Body of pancreas (tissue), 4 donors: ENCODE measurements around the gene PML. TPM values are rescaled to one million over a fixed set of nuclear protein-coding genes. Genes with fewer than 3 reads are reported as not detected.
A peak's percentile ranks its signal among the peaks of the same experiment; 100 is the strongest.

Experiments
- ATAC-seq: fragments of 150-250 bp; one replicate; pipeline ENCODE4 v1.9.1; 2016
- DNase-seq, 4 donors: peaks; one replicate each; pipeline ENCODE4 v3.0.0-alpha.2; 2019
- H3K27ac ChIP-seq, 4 donors: fragments of 200-600 bp; sonication (generic); 1 replicate in 3 of 4; 2 replicates in 1 of 4; pipeline versions ENCODE4 v1.5.1 to v1.6.1; 2016 to 2019; ENCODE audit warnings: mild to moderate bottlenecking in 1 of 4, mixed read lengths in 1 of 4, moderate library complexity in 1 of 4
- H3K27me3 ChIP-seq, 2 donors: fragments of 200-600 bp; sonication (generic); one replicate each; pipeline ENCODE4 v1.6.0; 2016; ENCODE audit warnings: mild to moderate bottlenecking in 1 of 2
- H3K36me3 ChIP-seq, 2 donors: fragments of 200-600 bp; sonication (generic); replicated peaks in 1 of 2; 2 replicates each; pipeline ENCODE4 v1.5.1; 2016; ENCODE audit warnings: low read depth in 2 of 2; ENCODE audit not compliant: insufficient read depth in 1 of 2
- H3K4me1 ChIP-seq: fragments of 200-600 bp; sonication (generic); one replicate; pipeline ENCODE4 v1.6.0; 2016
- H3K4me3 ChIP-seq, 2 donors: fragments of 200-600 bp; sonication (generic); 1 replicate in 1 of 2; 2 replicates in 1 of 2; pipeline ENCODE4 v1.5.1; 2016 to 2019
- H3K9me3 ChIP-seq, 3 donors: fragments of 200-600 bp; sonication (generic); 1 replicate in 2 of 3; 2 replicates in 1 of 3; pipeline ENCODE4 v1.5.1; 2016
- POLR2A ChIP-seq, 3 donors: fragments of 450-650 bp; IDR thresholded peaks; one replicate each; pipeline ENCODE4 v1.6.1; 2016; ENCODE audit warnings: antibody characterized with exemption in 3 of 3, mild to moderate bottlenecking in 2 of 3
- WGBS, 2 donors: methylation state at CpG; one replicate each; pipeline ENCODE4 v1.1.5; 2017; 5-methylcytosine and 5-hydroxymethylcytosine counted together
- intact Hi-C: fragments of 100-400 bp; cut with DNase I; formaldehyde crosslinking; loops from one replicate; pipeline ENCODE4 v1.15.1; 2023
- total RNA-seq, 2 donors: library from RNA; depleted of rRNA; stranded (reverse); fragments of >200 nt; gene quantifications; one replicate each; pipeline ENCODE4 v1.1.0, GENCODE V29; 2016
- TF ChIP-seq, protein P1 (sequence below), 7 experiments: fragments of 450-650 bp in 4 of 7; fragments of 200-600 bp in 3 of 7; sonication (generic) in 3 of 7; IDR thresholded peaks; one replicate each; pipeline ENCODE4 v1.5.1; 2016 to 2019; ENCODE audit warnings: antibody characterized with exemption in 7 of 7

Gene PML
- total RNA-seq, 2 donors from 2014 or later: 27.8 to 38.2 TPM

DNA sequence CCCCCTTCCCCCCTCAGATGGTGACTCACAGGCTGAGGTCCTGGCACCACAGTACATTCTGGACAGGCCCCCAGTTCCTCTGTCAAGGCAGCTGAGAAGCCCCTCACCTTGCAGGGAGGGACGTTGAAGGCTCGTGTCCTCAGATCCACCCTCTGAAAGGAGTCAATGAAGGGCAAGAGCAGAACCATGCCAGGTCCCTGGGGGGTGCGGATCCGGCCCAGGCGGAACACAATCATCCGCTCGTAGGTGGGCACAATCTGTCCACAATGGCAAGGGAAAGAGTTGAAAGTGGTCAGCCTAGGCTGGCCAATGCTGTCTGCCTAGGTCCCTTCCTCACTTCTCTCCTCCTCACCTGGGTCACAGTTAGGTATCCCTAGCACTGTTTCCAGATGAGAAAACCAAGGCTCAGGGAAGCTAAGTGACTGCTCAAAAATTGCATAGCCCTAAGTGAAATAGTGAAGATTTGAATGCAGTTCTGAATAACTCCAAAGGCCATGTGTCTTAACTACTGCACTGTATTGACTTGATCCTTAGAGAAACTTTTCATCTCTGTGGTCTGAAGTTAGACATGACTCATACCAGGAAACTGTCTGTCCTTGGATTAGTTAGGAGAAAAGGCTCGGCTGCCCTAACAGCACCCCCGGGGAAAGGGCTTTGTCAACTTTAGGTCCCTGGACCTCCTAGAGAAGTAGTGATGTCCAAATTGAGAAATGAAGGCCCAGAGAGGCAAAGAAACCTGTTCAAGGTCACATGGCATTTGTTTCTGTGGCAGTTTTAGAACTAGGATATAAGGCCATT, 5.3 kb upstream of the PML start:
- no peak overlapping the region for H3K4me3 ChIP-seq
- H3K36me3 ChIP-seq: no peaks in the 10 kb centered on the region
- intact Hi-C loops: no loop called here
- no peak for ATAC-seq
- TF ChIP-seq POLR2A (IDR thresholded peaks at IDR 0.05): no peak
- TF ChIP-seq, protein P1, sequence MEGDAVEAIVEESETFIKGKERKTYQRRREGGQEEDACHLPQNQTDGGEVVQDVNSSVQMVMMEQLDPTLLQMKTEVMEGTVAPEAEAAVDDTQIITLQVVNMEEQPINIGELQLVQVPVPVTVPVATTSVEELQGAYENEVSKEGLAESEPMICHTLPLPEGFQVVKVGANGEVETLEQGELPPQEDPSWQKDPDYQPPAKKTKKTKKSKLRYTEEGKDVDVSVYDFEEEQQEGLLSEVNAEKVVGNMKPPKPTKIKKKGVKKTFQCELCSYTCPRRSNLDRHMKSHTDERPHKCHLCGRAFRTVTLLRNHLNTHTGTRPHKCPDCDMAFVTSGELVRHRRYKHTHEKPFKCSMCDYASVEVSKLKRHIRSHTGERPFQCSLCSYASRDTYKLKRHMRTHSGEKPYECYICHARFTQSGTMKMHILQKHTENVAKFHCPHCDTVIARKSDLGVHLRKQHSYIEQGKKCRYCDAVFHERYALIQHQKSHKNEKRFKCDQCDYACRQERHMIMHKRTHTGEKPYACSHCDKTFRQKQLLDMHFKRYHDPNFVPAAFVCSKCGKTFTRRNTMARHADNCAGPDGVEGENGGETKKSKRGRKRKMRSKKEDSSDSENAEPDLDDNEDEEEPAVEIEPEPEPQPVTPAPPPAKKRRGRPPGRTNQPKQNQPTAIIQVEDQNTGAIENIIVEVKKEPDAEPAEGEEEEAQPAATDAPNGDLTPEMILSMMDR (IDR thresholded peaks at IDR 0.05): no peak
- DNase-seq: no peak
- no peaks in the 10 kb centered on the region for H3K9me3 ChIP-seq
- H3K27me3 ChIP-seq: no peaks in the 10 kb centered on the region
- peak overlapping the region in 2 of 4 donors; percentile 73 to 76 for H3K27ac ChIP-seq
- peaks cover 74% of the 10 kb centered on the region for H3K4me1 ChIP-seq
- WGBS, 2 donors: 64 to 72% methylated on average over 7 to 9 of the region's 9 CpGs

DNA sequence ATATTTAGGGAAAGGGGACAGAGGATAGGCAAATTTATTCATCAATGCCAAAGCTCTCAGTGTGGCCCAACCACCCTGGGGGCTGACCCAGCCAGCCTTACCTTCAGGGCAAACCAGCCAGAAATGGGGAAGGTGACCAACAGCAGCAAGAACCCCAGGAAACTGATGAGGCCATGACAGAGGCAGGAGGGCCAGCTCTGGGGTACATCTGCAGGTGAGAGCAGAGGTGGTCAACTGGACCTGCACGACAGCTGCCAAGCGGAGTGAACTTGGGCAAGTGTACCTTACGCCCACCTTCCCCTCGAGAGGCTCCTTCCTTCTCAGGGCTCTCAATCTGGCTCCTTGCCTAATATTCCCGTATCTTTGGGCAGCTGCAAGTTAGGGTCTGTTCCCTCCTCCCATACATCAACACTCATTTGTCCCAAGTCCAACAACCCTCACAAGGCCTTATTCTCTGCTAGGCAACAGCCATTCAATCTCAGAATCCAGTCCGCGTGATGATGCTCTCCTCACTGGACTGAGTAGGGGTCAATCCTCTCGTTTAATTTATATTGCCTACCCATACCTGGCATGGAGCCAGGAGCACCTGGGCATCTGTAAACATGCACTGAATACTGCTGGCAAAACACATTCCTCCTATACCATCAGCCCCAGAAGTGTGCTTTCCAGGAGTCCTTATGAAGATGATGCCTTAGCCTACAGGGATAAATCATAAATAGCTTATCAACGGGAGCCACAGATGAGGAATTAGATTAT, 4.1 kb upstream of the PML start:
- 66% methylated on average over 9 of the region's 9 CpGs for WGBS, 2 donors
- DNase-seq: no peak
- intact Hi-C loops: no loop called here

DNA sequence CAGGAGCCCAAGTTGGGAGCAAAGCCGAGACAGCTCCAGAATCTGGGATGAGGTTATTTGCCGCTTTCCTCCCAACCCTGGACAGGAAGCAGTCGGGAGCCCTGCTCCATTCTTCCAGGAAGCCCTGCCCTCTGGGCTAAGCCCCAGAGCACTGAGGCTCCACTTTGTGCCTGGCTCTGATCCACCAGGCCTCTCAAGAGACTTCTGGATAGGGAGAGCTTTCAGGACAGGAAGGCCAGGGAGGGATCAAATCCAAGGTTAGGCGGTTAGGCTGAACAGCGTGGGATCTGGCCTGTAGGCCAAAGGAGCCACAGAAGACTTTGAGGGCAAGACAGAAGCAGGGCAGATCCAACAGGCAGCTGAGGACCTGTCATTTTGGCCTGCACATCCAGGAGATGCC, 3.3 kb upstream of the PML start:
- peak; percentile 37 to 62 (median 56) for DNase-seq
- 46 to 55% methylated on average over 4 to 5 of the region's 5 CpGs for WGBS, 2 donors
- no peaks in the 10 kb centered on the region for H3K36me3 ChIP-seq
- H3K27ac ChIP-seq: peak overlapping the region in 3 of 4 donors; percentile 39 to 77 (median 73)
- no peak for ATAC-seq
- no peaks in the 10 kb centered on the region for H3K9me3 ChIP-seq
- peak overlapping the region in 1 of 2 donors; percentile 78 for H3K4me3 ChIP-seq
- no peak for TF ChIP-seq POLR2A (IDR thresholded peaks at IDR 0.05)
- TF ChIP-seq, protein P1 (IDR thresholded peaks at IDR 0.05): no peak
- intact Hi-C loops: no loop called here
- H3K4me1 ChIP-seq: peaks cover 77% of the 10 kb centered on the region
- no peaks in the 10 kb centered on the region for H3K27me3 ChIP-seq

More for the DNA sequence above, 4.1 kb upstream of the PML start:
- Histone ChIP-seq H3K27ac (peak overlapping the region in 2 of 4 donors; percentile 73 to 77), H3K9me3 (no peaks in the 10 kb centered on the region), H3K4me3 (no peak overlapping the region), H3K36me3 (no peaks in the 10 kb centered on the region), H3K4me1 (peaks cover 72% of the 10 kb centered on the region), H3K27me3 (no peaks in the 10 kb centered on the region)
- no peak for ATAC-seq
- TF ChIP-seq POLR2A (IDR thresholded peaks at IDR 0.05): no peak
- TF ChIP-seq, protein P1 (IDR thresholded peaks at IDR 0.05): no peak

DNA sequence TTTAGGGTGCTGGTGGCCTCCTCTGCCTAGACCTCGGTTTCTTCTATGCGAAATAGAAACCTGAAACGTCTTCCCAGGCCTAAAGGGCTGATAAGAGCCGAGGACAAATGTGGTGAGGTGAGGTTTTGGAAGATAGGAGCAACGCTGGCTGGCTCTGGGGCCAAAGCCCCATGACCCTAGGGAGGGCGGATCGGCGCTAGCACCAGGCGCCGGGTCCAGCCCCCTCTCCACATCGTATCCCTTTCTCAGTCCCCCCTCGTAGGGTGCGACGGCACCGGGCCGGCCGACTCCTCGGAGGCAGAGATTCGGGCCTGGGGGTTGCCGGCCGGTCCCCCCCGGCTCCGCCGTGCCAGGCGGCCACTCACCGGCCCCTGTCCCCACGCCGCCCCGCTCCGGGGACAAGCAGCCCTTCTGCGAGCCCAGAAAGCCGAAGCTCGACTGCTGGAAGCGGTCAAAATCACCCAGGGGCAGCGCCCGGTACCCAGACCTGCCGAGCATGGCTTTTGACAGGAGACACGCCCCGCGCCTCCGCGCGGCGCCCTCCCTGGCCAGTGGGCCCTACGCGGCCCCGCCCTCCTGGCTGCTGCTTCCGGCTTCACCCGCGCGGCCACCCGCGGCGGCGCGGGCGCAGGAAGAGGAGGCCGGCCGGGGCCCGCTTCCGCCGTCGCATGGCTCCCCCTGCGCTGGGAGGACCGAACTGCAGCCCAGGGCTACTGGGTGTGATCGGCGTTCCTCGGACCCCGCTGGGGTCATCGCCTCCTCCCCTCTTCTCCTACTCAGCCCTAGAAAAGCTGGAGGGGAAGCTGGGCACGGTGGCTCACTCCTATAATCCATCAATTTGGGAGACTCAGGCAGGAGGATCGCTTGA, 2.6 kb upstream of the PML start, which contains the start of gene STOML1:
STOML1 (minus strand) TSS at position 570 of the 868 bp plus-strand sequence; CDS start at position 498, 72 bp downstream.
- intact Hi-C loops: no loop called here
- H3K4me1 ChIP-seq: peaks cover 81% of the 10 kb centered on the region

More for the DNA sequence above, 2.6 kb upstream of the PML start, which contains the start of gene STOML1:
- 0% methylated on average over 4 to 60 of the region's 72 CpGs for WGBS, 2 donors
- TF ChIP-seq, protein P1 (IDR thresholded peaks at IDR 0.05): peak; percentile 74 to 99 (median 97)
- TF ChIP-seq POLR2A (IDR thresholded peaks at IDR 0.05): peak; percentile 35 to 70 (median 68)
- H3K36me3 ChIP-seq: no peaks in the 10 kb centered on the region
- no peaks in the 10 kb centered on the region for H3K27me3 ChIP-seq
- H3K9me3 ChIP-seq: no peaks in the 10 kb centered on the region
- ATAC-seq (peak; percentile 88), DNase-seq (peak; percentile 92 to 96 (median 94))
- peak within 1 kb of the TSS; percentile 39 to 77 (median 64) for H3K27ac ChIP-seq
- peak within 1 kb of the TSS; percentile 21 to 78 for H3K4me3 ChIP-seq
